ENCODE measurements around the gene ZGPAT.

Gene ZGPAT

DNA sequence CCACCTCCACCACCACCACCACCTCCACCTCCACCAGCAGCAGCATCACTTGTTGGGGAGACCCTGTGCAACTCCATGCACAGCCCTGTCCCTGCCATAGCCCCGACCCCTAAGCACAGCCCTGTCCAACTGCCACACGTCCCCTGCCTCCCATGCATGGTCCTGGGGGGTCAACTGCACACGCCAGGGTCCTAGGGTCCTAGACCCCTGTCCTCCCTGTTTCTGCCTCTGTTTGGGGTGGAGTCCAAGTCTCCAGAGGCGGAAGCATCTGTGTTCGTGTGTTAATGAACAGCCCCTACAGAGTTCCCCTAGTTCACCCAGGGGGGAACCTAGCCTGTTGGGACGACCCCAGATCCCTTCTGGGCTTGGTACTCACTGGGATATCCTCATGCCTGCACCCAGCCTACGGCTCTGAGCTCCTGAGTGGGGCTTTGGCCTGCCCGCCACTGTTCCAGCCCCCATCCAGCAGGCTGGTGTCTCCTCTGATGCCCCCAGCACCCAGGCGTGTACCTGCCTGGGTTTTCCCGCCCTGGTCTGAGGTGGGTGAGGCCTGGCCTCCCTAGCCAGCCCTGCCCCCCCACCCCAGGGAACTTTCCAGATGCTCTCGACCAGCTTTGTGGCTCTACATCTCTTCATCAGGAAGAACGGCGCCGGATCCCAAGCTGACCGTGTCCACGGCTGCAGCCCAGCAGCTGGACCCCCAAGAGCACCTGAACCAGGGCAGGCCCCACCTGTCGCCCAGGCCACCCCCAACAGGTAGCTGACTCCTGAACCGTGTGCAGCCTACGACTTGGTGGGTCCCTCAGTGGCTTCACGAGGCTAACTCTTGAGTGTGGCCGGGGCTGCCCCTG, 13.9 kb upstream of the ZGPAT start:
- peaks cover 0 to 14% of the 10 kb centered on the region in 2 donors for H3K4me1 ChIP-seq (ENCODE audit: control insufficient read depth in 2 of 2, insufficient read depth in 1 of 2, low read depth in 1 of 2, low read length in 2 of 2)
- peaks cover 0 to 2% of the 10 kb centered on the region in 2 donors for H3K9me3 ChIP-seq (replicated peaks in 1 of 2; ENCODE audit: control insufficient read depth in 2 of 2, insufficient read depth in 1 of 2, low read depth in 1 of 2, low read length in 2 of 2)
- no peak overlapping the region for H2BK120ac ChIP-seq (ENCODE audit: low read depth, low read length)
- H2AFZ ChIP-seq (ENCODE audit: low read length) = no peak overlapping the region
- H3K27me3 ChIP-seq (ENCODE audit: control insufficient read depth in 3 of 3, insufficient read depth in 3 of 3, low read depth in 1 of 3, low read length in 3 of 3) = no peaks in the 10 kb centered on the region
- H2BK12ac ChIP-seq (ENCODE audit: low read length) = no peak overlapping the region
- H3K4me2 ChIP-seq (ENCODE audit: insufficient read depth, low read length, poor library complexity, severe bottlenecking) = no peak overlapping the region
- H2AK5ac ChIP-seq (ENCODE audit: low read depth, low read length) = peak overlapping the region; percentile 1
- H3K36me3 ChIP-seq (replicated peaks in 1 of 2; ENCODE audit: control insufficient read depth in 2 of 2, insufficient read depth in 2 of 2, low read length in 2 of 2) = peaks cover 0 to 47% of the 10 kb centered on the region in 2 donors
- no peak overlapping the region for H3K27ac ChIP-seq (replicated peaks; ENCODE audit: low read length)
- no peak overlapping the region for H2BK5ac ChIP-seq (ENCODE audit: low read length)
- no peak for DNase-seq (ENCODE audit: low spot score)
- H3K9ac ChIP-seq (ENCODE audit: low read depth, low read length, poor library complexity) = no peak overlapping the region
- no peak overlapping the region for H4K8ac ChIP-seq (ENCODE audit: low read depth, low read length)
- no CpG with 5 or more reads among the region's 21 CpGs for WGBS, 2 donors (ENCODE audit: extremely low coverage in 2 of 2, insufficient read length in 2 of 2, insufficient replicate concordance in 1 of 2)
- H3K4ac ChIP-seq (ENCODE audit: low read length) = no peak overlapping the region
- no peak overlapping the region for H3K4me3 ChIP-seq (ENCODE audit: low read length in 2 of 2)
- no peak overlapping the region for H3K14ac ChIP-seq (ENCODE audit: low read length)
- H3K18ac ChIP-seq (ENCODE audit: low read length) = no peak overlapping the region
- H3K79me1 ChIP-seq (ENCODE audit: low read depth, low read length) = peaks cover 6% of the 10 kb centered on the region
- H4K91ac ChIP-seq (ENCODE audit: low read depth, low read length, poor library complexity) = no peak overlapping the region
- H3K23ac ChIP-seq (ENCODE audit: low read depth, low read length, poor library complexity) = no peak overlapping the region
- H2BK15ac ChIP-seq (ENCODE audit: low read length) = no peak overlapping the region

DNA sequence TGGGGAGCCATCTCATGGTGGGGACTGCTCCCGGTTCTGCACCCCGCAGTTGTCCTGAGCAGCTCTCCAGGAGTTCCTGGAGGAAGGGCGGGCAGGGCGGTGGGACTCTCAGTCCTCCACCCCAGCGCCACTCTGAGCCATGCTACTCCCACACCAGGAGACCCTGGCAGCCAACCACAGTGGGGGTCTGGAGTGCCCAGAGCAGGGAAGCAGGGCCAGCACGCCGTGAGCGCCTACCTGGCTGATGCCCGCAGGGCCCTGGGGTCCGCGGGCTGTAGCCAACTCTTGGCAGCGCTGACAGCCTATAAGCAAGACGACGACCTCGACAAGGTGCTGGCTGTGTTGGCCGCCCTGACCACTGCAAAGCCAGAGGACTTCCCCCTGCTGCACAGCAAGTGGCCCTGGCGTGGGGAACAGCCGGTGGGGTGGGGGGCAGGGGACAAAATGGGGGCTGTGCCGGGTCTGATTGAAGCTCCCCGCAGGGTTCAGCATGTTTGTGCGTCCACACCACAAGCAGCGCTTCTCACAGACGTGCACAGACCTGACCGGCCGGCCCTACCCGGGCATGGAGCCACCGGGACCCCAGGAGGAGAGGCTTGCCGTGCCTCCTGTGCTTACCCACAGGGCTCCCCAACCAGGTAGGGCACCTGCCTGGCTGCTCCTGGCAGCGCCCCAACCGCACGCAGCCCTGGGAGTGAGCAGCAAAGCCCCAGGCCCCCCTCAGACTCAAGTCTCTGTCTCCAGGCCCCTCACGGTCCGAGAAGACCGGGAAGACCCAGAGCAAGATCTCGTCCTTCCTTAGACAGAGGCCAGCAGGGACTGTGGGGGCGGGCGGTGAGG, 13.0 kb upstream of the ZGPAT start:
- H2BK5ac ChIP-seq (ENCODE audit: low read length) = no peak overlapping the region
- peaks cover 6 to 14% of the 10 kb centered on the region in 2 donors for H3K4me1 ChIP-seq (ENCODE audit: control insufficient read depth in 2 of 2, insufficient read depth in 1 of 2, low read depth in 1 of 2, low read length in 2 of 2)
- no peak overlapping the region for H3K4me3 ChIP-seq (ENCODE audit: low read length in 2 of 2)
- H3K4me2 ChIP-seq (ENCODE audit: insufficient read depth, low read length, poor library complexity, severe bottlenecking) = no peak overlapping the region
- H2AFZ ChIP-seq (ENCODE audit: low read length) = no peak overlapping the region
- no peak overlapping the region for H3K27ac ChIP-seq (replicated peaks; ENCODE audit: low read length)
- no peak overlapping the region for H2BK15ac ChIP-seq (ENCODE audit: low read length)
- H3K18ac ChIP-seq (ENCODE audit: low read length) = no peak overlapping the region
- peaks cover 6% of the 10 kb centered on the region for H3K79me1 ChIP-seq (ENCODE audit: low read depth, low read length)
- peak overlapping the region; percentile 56 for H2AK5ac ChIP-seq (ENCODE audit: low read depth, low read length)
- H2BK12ac ChIP-seq (ENCODE audit: low read length) = peak overlapping the region; percentile 1
- no peak overlapping the region for H3K4ac ChIP-seq (ENCODE audit: low read length)
- H3K14ac ChIP-seq (ENCODE audit: low read length) = no peak overlapping the region
- no peak overlapping the region for H2BK120ac ChIP-seq (ENCODE audit: low read depth, low read length)
- H3K9me3 ChIP-seq (replicated peaks in 1 of 2; ENCODE audit: control insufficient read depth in 2 of 2, insufficient read depth in 1 of 2, low read depth in 1 of 2, low read length in 2 of 2) = peaks cover 0 to 2% of the 10 kb centered on the region in 2 donors
- no peak overlapping the region for H3K9ac ChIP-seq (ENCODE audit: low read depth, low read length, poor library complexity)
- H3K27me3 ChIP-seq (ENCODE audit: control insufficient read depth in 3 of 3, insufficient read depth in 3 of 3, low read depth in 1 of 3, low read length in 3 of 3) = no peaks in the 10 kb centered on the region
- peak overlapping the region; percentile 89 for H3K23ac ChIP-seq (ENCODE audit: low read depth, low read length, poor library complexity)
- no peak for DNase-seq (ENCODE audit: low spot score)
- no peak overlapping the region for H4K91ac ChIP-seq (ENCODE audit: low read depth, low read length, poor library complexity)
- no peak overlapping the region for H4K8ac ChIP-seq (ENCODE audit: low read depth, low read length)
- peaks cover 0 to 47% of the 10 kb centered on the region in 2 donors for H3K36me3 ChIP-seq (replicated peaks in 1 of 2; ENCODE audit: control insufficient read depth in 2 of 2, insufficient read depth in 2 of 2, low read length in 2 of 2)
- no CpG with 5 or more reads among the region's 37 CpGs for WGBS, 2 donors (ENCODE audit: extremely low coverage in 2 of 2, insufficient read length in 2 of 2, insufficient replicate concordance in 1 of 2)

DNA sequence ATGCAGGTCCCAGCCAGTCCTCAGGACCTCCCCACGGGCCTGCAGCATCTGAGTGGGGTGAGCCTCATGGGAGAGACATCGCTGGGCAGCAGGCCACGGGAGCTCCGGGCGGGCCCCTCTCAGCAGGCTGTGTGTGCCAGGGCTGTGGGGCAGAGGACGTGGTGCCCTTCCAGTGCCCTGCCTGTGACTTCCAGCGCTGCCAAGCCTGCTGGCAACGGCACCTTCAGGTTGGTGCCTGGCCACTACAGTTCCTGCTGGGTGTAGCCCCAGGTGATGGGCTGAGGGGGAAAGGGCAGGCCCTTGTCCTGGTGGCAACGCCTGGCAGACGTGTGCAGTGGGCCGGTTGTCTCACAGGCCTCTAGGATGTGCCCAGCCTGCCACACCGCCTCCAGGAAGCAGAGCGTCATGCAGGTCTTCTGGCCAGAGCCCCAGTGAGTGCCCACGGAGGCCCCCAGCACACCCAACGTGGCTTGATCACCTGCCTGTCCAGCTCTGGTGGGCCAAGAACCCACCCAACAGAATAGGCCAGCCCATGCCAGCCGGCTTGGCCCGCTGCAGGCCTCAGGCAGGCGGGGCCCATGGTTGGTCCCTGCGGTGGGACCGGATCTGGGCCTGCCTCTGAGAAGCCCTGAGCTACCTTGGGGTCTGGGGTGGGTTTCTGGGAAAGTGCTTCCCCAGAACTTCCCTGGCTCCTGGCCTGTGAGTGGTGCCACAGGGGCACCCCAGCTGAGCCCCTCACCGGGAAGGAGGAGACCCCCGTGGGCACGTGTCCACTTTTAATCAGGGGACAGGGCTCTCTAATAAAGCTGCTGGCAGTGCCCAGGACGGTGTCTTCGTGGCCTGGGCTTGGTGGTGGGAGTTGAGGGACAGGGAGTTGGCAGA, 12.2 kb upstream of the ZGPAT start:
- Histone ChIP-seq H3K9me3 (replicated peaks in 1 of 2; ENCODE audit: control insufficient read depth in 2 of 2, insufficient read depth in 1 of 2, low read depth in 1 of 2, low read length in 2 of 2) (peaks cover 0 to 2% of the 10 kb centered on the region in 2 donors), H3K9ac (ENCODE audit: low read depth, low read length, poor library complexity) (no peak overlapping the region), H2BK15ac (ENCODE audit: low read length) (no peak overlapping the region), H4K91ac (ENCODE audit: low read depth, low read length, poor library complexity) (peak overlapping the region; percentile 53), H3K27ac (replicated peaks; ENCODE audit: low read length) (no peak overlapping the region), H2AK5ac (ENCODE audit: low read depth, low read length) (peak overlapping the region; percentile 56), H3K27me3 (ENCODE audit: control insufficient read depth in 3 of 3, insufficient read depth in 3 of 3, low read depth in 1 of 3, low read length in 3 of 3) (no peaks in the 10 kb centered on the region), H3K4me2 (ENCODE audit: insufficient read depth, low read length, poor library complexity, severe bottlenecking) (no peak overlapping the region), H3K4me1 (ENCODE audit: control insufficient read depth in 2 of 2, insufficient read depth in 1 of 2, low read depth in 1 of 2, low read length in 2 of 2) (peaks cover 7 to 14% of the 10 kb centered on the region in 2 donors), H3K36me3 (replicated peaks in 1 of 2; ENCODE audit: control insufficient read depth in 2 of 2, insufficient read depth in 2 of 2, low read length in 2 of 2) (peaks cover 0 to 47% of the 10 kb centered on the region in 2 donors), H3K4ac (ENCODE audit: low read length) (no peak overlapping the region), H3K14ac (ENCODE audit: low read length) (peak overlapping the region; percentile 71), H4K8ac (ENCODE audit: low read depth, low read length) (no peak overlapping the region), H2BK12ac (ENCODE audit: low read length) (peak overlapping the region; percentile 1), H3K79me1 (ENCODE audit: low read depth, low read length) (peaks cover 6% of the 10 kb centered on the region), H3K23ac (ENCODE audit: low read depth, low read length, poor library complexity) (peak overlapping the region; percentile 100), H3K4me3 (ENCODE audit: low read length in 2 of 2) (no peak overlapping the region), H2BK5ac (ENCODE audit: low read length) (no peak overlapping the region), H2AFZ (ENCODE audit: low read length) (no peak overlapping the region), H2BK120ac (ENCODE audit: low read depth, low read length) (no peak overlapping the region), H3K18ac (ENCODE audit: low read length) (peak overlapping the region; percentile 48)
- no peak for DNase-seq (ENCODE audit: low spot score)
- WGBS, 2 donors (ENCODE audit: extremely low coverage in 2 of 2, insufficient read length in 2 of 2, insufficient replicate concordance in 1 of 2) = no CpG with 5 or more reads among the region's 25 CpGs

All from neuronal stem cell (in vitro differentiated cells).